Neural crest cell (in vitro differentiated cells): ENCODE results near the gene NEURL4. TPM values are rescaled to one million over a fixed set of nuclear protein-coding genes. Genes with fewer than 3 reads are reported as not detected.

Experiments used
- DNase-seq: peaks from one replicate; pipeline ENCODE4 v3.0.0; 2021; ENCODE audit warnings: low read depth, mixed read lengths, low spot score
- H3K27ac Mint-ChIP-seq: one replicate; pipeline ENCODE4 v1.8.0; 2021; ENCODE audit warnings: mild to moderate bottlenecking, mixed read lengths; ENCODE audit not compliant: unreplicated experiment
- H3K27me3 Mint-ChIP-seq: 2 replicates; pipeline ENCODE4 v1.8.0; 2021; ENCODE audit warnings: low read depth, mild to moderate bottlenecking, mixed read lengths
- H3K36me3 Mint-ChIP-seq: 2 replicates; pipeline ENCODE4 v1.8.0; 2021; ENCODE audit warnings: low read depth, mild to moderate bottlenecking, mixed read lengths
- H3K4me1 Mint-ChIP-seq: 2 replicates; pipeline ENCODE4 v1.8.0; 2021; ENCODE audit warnings: mixed read lengths
- H3K4me3 Mint-ChIP-seq: one replicate; pipeline ENCODE4 v1.8.0; 2021; ENCODE audit warnings: mild to moderate bottlenecking, mixed read lengths
- H3K9me3 Mint-ChIP-seq: 2 replicates; pipeline ENCODE4 v1.8.0; 2021; ENCODE audit warnings: mixed read lengths
- CTCF ChIP-seq: fragments of 200-600 bp; sonication (generic); conservative IDR thresholded peaks from 2 replicates; pipeline ENCODE4 v1.5.0; 2021; ENCODE audit warnings: antibody characterized with exemption, mild to moderate bottlenecking
- total RNA-seq: library from RNA; stranded (reverse); gene quantifications from 2 replicates; pipeline ENCODE4 v1.2.1, GENCODE V29; 2021

NEURL4 gene
- total RNA-seq, 1 donor from 2014 or later, result 69.5 TPM

DNA sequence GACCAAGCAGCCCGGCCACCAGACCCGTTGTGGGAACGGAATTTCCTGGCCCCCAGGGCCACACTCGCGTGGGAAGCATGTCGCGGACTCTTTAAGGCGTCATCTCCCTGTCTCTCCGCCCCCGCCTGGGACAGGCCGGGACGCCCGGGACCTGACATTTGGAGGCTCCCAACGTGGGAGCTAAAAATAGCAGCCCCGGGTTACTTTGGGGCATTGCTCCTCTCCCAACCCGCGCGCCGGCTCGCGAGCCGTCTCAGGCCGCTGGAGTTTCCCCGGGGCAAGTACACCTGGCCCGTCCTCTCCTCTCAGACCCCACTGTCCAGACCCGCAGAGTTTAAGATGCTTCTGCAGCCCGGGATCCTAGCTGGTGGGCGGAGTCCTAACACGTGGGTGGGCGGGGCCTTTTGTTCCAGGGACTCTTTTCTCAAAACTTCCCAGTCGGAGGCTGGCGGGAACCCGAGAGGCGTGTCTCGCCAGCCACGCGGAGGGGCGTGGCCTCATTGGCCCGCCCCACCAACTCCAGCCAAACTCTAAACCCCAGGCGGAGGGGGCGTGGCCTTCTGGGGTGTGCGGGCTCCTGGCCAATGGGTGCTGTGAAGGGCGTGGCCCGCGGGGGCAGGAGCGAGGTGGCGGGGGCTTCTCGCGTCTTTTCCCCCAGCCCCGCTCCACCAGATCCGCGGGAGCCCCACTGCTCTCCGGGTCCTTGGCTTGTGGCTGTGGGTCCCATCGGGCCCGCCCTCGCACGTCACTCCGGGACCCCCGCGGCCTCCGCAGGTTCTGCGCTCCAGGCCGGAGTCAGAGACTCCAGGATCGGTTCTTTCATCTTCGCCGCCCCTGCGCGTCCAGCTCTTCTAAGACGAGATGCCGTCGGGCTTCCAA is 47.8 kb downstream of the NEURL4 start, which contains the start of gene SLC2A4:
SLC2A4 (plus strand) TSS at position 645 of the 879 bp plus-strand sequence; CDS start at position 862, 217 bp downstream.
- no peak within 1 kb of the TSS for H3K27ac Mint-ChIP-seq
- H3K27me3 Mint-ChIP-seq, result peaks cover 30% of the 10 kb centered on the region
- peak within 1 kb of the TSS; percentile 90 for H3K4me3 Mint-ChIP-seq
- H3K36me3 Mint-ChIP-seq, result no peaks in the 10 kb centered on the region
- TF ChIP-seq CTCF, result no peak
- peak; percentile 96 for DNase-seq
- no peaks in the 10 kb centered on the region for H3K9me3 Mint-ChIP-seq
- peaks cover 21% of the 10 kb centered on the region for H3K4me1 Mint-ChIP-seq

DNA sequence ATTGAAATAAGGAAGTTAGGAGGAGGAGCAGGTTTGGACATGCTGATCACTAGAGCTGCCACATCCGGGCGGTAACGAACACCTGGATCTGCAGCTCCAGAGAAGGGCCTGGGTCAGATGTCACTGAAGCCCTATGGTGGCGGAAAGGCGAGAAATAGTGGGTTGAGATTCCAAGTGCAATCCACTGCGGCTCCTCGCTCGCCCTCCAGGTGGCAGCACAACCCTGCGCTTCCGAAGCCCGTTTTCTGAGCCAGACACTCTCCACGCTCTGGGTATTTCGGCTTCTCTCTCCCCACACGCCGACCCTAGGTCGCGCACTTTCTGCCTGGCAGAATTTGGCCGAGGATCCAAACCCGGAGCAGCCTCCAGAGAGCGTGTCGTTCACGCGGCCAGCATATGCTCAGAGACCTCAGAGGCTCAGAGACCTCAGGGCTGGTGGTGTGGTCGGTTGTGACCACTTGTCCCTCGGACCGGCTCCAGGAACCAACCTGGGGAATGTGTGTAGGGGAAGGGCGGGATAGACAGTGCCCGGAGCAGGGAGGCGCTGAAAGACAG is 48.5 kb downstream of the NEURL4 start:
- Mint-ChIP-seq H3K9me3 (no peaks in the 10 kb centered on the region), H3K27ac (no peak overlapping the region), H3K4me1 (peaks cover 21% of the 10 kb centered on the region), H3K4me3 (peak overlapping the region; percentile 90), H3K27me3 (peaks cover 30% of the 10 kb centered on the region), H3K36me3 (no peaks in the 10 kb centered on the region)
- TF ChIP-seq CTCF, result peak; percentile 86
- DNase-seq, result peak; percentile 77

- Mint-ChIP-seq H3K36me3 (no peaks in the 10 kb centered on the region), H3K27ac (no peak overlapping the region), H3K4me3 (no peak overlapping the region), H3K4me1 (peaks cover 21% of the 10 kb centered on the region), H3K27me3 (peaks cover 30% of the 10 kb centered on the region), H3K9me3 (no peaks in the 10 kb centered on the region)
- DNase-seq, result no peak
- TF ChIP-seq CTCF, result no peak
Observed at GRCh38 chr17:7279448-7279847, 49.7 kb downstream of the NEURL4 start.

- Mint-ChIP-seq H3K4me3 (no peak overlapping the region), H3K27ac (no peak overlapping the region), H3K9me3 (no peaks in the 10 kb centered on the region), H3K27me3 (peaks cover 68% of the 10 kb centered on the region), H3K36me3 (no peaks in the 10 kb centered on the region), H3K4me1 (peaks cover 13% of the 10 kb centered on the region)
- no peak for TF ChIP-seq CTCF
- DNase-seq, result no peak
Observed at GRCh38 chr17:7266784-7267183, 62.4 kb downstream of the NEURL4 start.

Other genes with a start within 250 kb of the NEURL4 start
- gene CLEC10A, start 249.1 kb downstream of the NEURL4 start, total RNA-seq, result not detected in 2 replicates
- gene ASGR2, start 214.5 kb downstream of the NEURL4 start, total RNA-seq, result not detected in 2 replicates
- 9.6 and 11.2 TPM in 2 replicates for gene ASGR1, start 150.0 kb downstream of the NEURL4 start, total RNA-seq
- 49.4 and 51.4 TPM in 2 replicates for gene DLG4, start 109.5 kb downstream of the NEURL4 start, total RNA-seq
- 215 and 220 TPM in 2 replicates for gene ACADVL, start 109.4 kb downstream of the NEURL4 start, total RNA-seq
- gene DVL2, start 94.8 kb downstream of the NEURL4 start, total RNA-seq, result 130 and 140 TPM in 2 replicates
- gene PHF23, start 89.9 kb downstream of the NEURL4 start, total RNA-seq, result 72.7 and 75.2 TPM in 2 replicates
- gene GABARAP, start 86.9 kb downstream of the NEURL4 start, total RNA-seq, result 470 and 479 TPM in 2 replicates
- 179 and 182 TPM in 2 replicates for gene CTDNEP1, start 77.6 kb downstream of the NEURL4 start, total RNA-seq
- gene ELP5, start 77.1 kb downstream of the NEURL4 start, total RNA-seq, result 74.4 and 77.4 TPM in 2 replicates
- gene CLDN7, start 66.9 kb downstream of the NEURL4 start, total RNA-seq, result not detected in 2 replicates
- gene SLC2A4, start 47.6 kb downstream of the NEURL4 start, total RNA-seq, result 5.8 and 6.1 TPM in 2 replicates
- 0.54 and 0.96 TPM in 2 replicates for gene YBX2, start 34.7 kb downstream of the NEURL4 start, total RNA-seq
- gene EIF5A, start 21.7 kb downstream of the NEURL4 start, total RNA-seq, result 725 and 743 TPM in 2 replicates
- 84.2 and 89.9 TPM in 2 replicates for gene GPS2, start 14.0 kb downstream of the NEURL4 start, total RNA-seq
- gene ACAP1, start 7.2 kb upstream of the NEURL4 start, total RNA-seq, result 1.2 and 1.3 TPM in 2 replicates
- 7.9 and 8.0 TPM in 2 replicates for gene KCTD11, start 22.8 kb upstream of the NEURL4 start, total RNA-seq
- gene TMEM95, start 25.8 kb upstream of the NEURL4 start, total RNA-seq, result not detected in 2 replicates
- 0.21 and 0.43 TPM in 2 replicates for gene TNK1, start 51.8 kb upstream of the NEURL4 start, total RNA-seq
- 21.9 and 25.7 TPM in 2 replicates for gene PLSCR3, start 65.2 kb upstream of the NEURL4 start, total RNA-seq
- gene TMEM256, start 74.8 kb upstream of the NEURL4 start, total RNA-seq, result 71.5 and 71.6 TPM in 2 replicates
- 104 and 106 TPM in 2 replicates for gene NLGN2, start 78.5 kb upstream of the NEURL4 start, total RNA-seq
- 0.26 and 0.93 TPM in 2 replicates for gene SPEM1, start 91.0 kb upstream of the NEURL4 start, total RNA-seq
- gene SPEM2, start 96.3 kb upstream of the NEURL4 start, total RNA-seq, result not detected in 2 replicates
- not detected in 2 replicates for gene SPEM3, start 99.5 kb upstream of the NEURL4 start, total RNA-seq
- gene TMEM102, start 106.1 kb upstream of the NEURL4 start, total RNA-seq, result 1.1 and 1.3 TPM in 2 replicates
- gene FGF11, start 110.2 kb upstream of the NEURL4 start, total RNA-seq, result 6.0 and 6.5 TPM in 2 replicates
- gene CHRNB1, start 115.7 kb upstream of the NEURL4 start, total RNA-seq, result 9.7 and 9.9 TPM in 2 replicates
- gene ZBTB4, start 150.3 kb upstream of the NEURL4 start, total RNA-seq, result 13.6 and 14.3 TPM in 2 replicates
- not detected in 2 replicates for gene SLC35G6, start 152.1 kb upstream of the NEURL4 start, total RNA-seq
- 181 and 183 TPM in 2 replicates for gene POLR2A, start 155.0 kb upstream of the NEURL4 start, total RNA-seq
- gene TNFSF12, start 219.7 kb upstream of the NEURL4 start, total RNA-seq, result 4.1 and 5.4 TPM in 2 replicates
- gene TNFSF13, start 229.4 kb upstream of the NEURL4 start, total RNA-seq, result 0.45 and 0.86 TPM in 2 replicates
- 83.7 and 85.7 TPM in 2 replicates for gene SENP3, start 232.6 kb upstream of the NEURL4 start, total RNA-seq